CD14-positive monocyte (primary cell): ENCODE results near the gene KIZ. TPM values are rescaled to one million over a fixed set of nuclear protein-coding genes. Genes with fewer than 3 reads are reported as not detected.
A peak's percentile ranks its signal among the peaks of the same experiment; 100 is the strongest.

ENCODE experiments used
- DNase-seq, 3 donors: peaks; one replicate each; pipeline ENCODE4 v3.0.0-alpha.2; 2011 to 2022
- H2AFZ ChIP-seq: 2 replicates; pipeline ENCODE4 v1.6.0; 2012; ENCODE audit warnings: mild to moderate bottlenecking, low read depth, low read length, inconsistent platforms; ENCODE audit not compliant: insufficient read depth, poor library complexity, severe bottlenecking
- H3K27ac ChIP-seq, 2 donors: 1 replicate in 1 of 2; 2 replicates in 1 of 2; pipeline ENCODE4 v1.5.1; 2012 to 2013; ENCODE audit warnings: low read length in 2 of 2, control low read depth in 1 of 2, inconsistent platforms in 1 of 2, low read depth in 1 of 2, mild to moderate bottlenecking in 1 of 2
- H3K27me3 ChIP-seq, 2 donors: one replicate each; pipeline versions ENCODE4 v1.6.0 to v1.6.1; 2011 to 2013; ENCODE audit warnings: low read length in 2 of 2; ENCODE audit not compliant: control insufficient read depth in 2 of 2, insufficient read depth in 2 of 2
- H3K36me3 ChIP-seq, 2 donors: replicated peaks in 1 of 2; 1 replicate in 1 of 2; 2 replicates in 1 of 2; pipeline versions ENCODE4 v1.5.1 to v1.6.1; 2012 to 2013; ENCODE audit warnings: low read length in 2 of 2, control low read depth in 1 of 2, inconsistent platforms in 1 of 2, mild to moderate bottlenecking in 1 of 2; ENCODE audit not compliant: insufficient read depth in 2 of 2, control insufficient read depth in 1 of 2
- H3K4me1 ChIP-seq, 2 donors: 1 replicate in 1 of 2; 2 replicates in 1 of 2; pipeline versions ENCODE4 v1.5.1 to v1.6.1; 2012 to 2013; ENCODE audit warnings: low read length in 2 of 2, control low read depth in 1 of 2, inconsistent platforms in 1 of 2, mild to moderate bottlenecking in 1 of 2, moderate library complexity in 1 of 2; ENCODE audit not compliant: insufficient read depth in 2 of 2, control insufficient read depth in 1 of 2
- H3K4me2 ChIP-seq: replicated peaks from 2 replicates; pipeline ENCODE3; 2012; ENCODE audit warnings: low read length, moderate library complexity, mild to moderate bottlenecking; ENCODE audit not compliant: poor library complexity, severe bottlenecking; ENCODE audit errors: extremely low read depth
- H3K4me3 ChIP-seq, 3 experiments: fragments of 200-600 bp in 1 of 3; sonication (generic) in 1 of 3; replicated peaks in 1 of 3; 1 replicate in 2 of 3; 2 replicates in 1 of 3; pipeline ENCODE4 v1.5.1; 2011 to 2013; ENCODE audit warnings: low read length in 3 of 3, mild to moderate bottlenecking in 3 of 3, control low read depth in 2 of 3, low read depth in 2 of 3, inconsistent platforms in 1 of 3, moderate library complexity in 1 of 3
- H3K79me2 ChIP-seq: 2 replicates; pipeline ENCODE4 v1.6.0; 2012; ENCODE audit warnings: mild to moderate bottlenecking, control low read depth, inconsistent platforms, low read length, moderate library complexity; ENCODE audit not compliant: insufficient read depth
- H3K9ac ChIP-seq: 2 replicates; pipeline ENCODE4 v1.6.0; 2017; ENCODE audit warnings: low read length, mild to moderate bottlenecking; ENCODE audit not compliant: insufficient read depth, poor library complexity, severe bottlenecking
- H3K9me3 ChIP-seq, 2 donors: replicated peaks in 1 of 2; 1 replicate in 1 of 2; 2 replicates in 1 of 2; pipeline versions ENCODE4 v1.5.1 to v1.6.1; 2012 to 2013; ENCODE audit warnings: low read length in 2 of 2, control low read depth in 1 of 2; ENCODE audit not compliant: control insufficient read depth in 1 of 2, insufficient read depth in 1 of 2
- H4K20me1 ChIP-seq: 2 replicates; pipeline ENCODE4 v1.6.0; 2012; ENCODE audit warnings: mild to moderate bottlenecking, low read length, control low read depth, moderate library complexity; ENCODE audit not compliant: insufficient read depth
- H3K27ac Mint-ChIP-seq, 7 donors: one replicate each; pipeline ENCODE4 v1.8.0; 2020; ENCODE audit warnings: mild to moderate bottlenecking in 7 of 7, mixed read lengths in 7 of 7, moderate library complexity in 6 of 7, inconsistent platforms in 2 of 7
- H3K27me3 Mint-ChIP-seq, 3 donors: one replicate each; pipeline ENCODE4 v1.8.0; 2021 to 2022; ENCODE audit warnings: low read depth in 3 of 3, mild to moderate bottlenecking in 3 of 3, mixed read lengths in 3 of 3, moderate library complexity in 3 of 3, inconsistent platforms in 1 of 3
- H3K36me3 Mint-ChIP-seq, 2 donors: one replicate each; pipeline ENCODE4 v1.8.0; 2020; ENCODE audit warnings: mixed read lengths in 2 of 2, inconsistent platforms in 1 of 2, mild to moderate bottlenecking in 1 of 2
- H3K4me1 Mint-ChIP-seq: one replicate; pipeline ENCODE4 v1.8.0; 2020; ENCODE audit warnings: mild to moderate bottlenecking, mixed read lengths
- H3K4me3 Mint-ChIP-seq, 2 donors: one replicate each; pipeline ENCODE4 v1.8.0; 2020; ENCODE audit warnings: mild to moderate bottlenecking in 2 of 2, mixed read lengths in 2 of 2, moderate library complexity in 1 of 2
- H3K9me3 Mint-ChIP-seq, 7 donors: one replicate each; pipeline ENCODE4 v1.8.0; 2020 to 2022; ENCODE audit warnings: mixed read lengths in 7 of 7, mild to moderate bottlenecking in 6 of 7, moderate library complexity in 6 of 7, inconsistent platforms in 2 of 7
- CTCF ChIP-seq: fragments of 200-600 bp; IDR thresholded peaks from one replicate; pipeline ENCODE4 v1.8.0; 2022; ENCODE audit warnings: antibody characterized with exemption, mild to moderate bottlenecking
- WGBS: methylation state at CpG from one replicate; pipeline ENCODE4 v1.1.5; 2013; ENCODE audit warnings: missing lambda C conversion rate; ENCODE audit not compliant: insufficient coverage; 5-methylcytosine and 5-hydroxymethylcytosine counted together
- intact Hi-C, 2 donors: fragments of 100-400 bp; cut with micrococcal nuclease; formaldehyde crosslinking; loops; one replicate each; pipeline versions ENCODE4 v1.15.0 to v1.15.1; 2023
- polyA plus RNA-seq, 3 donors: library from polyadenylated mRNA; depleted of rRNA in 1 of 3; unstranded in 2 of 3; stranded (reverse) in 1 of 3; fragments of 300-500 nt in 2 of 3; fragments of >200 nt in 1 of 3; fragmentation: Illumina TruSeq in 2 of 3; gene quantifications; 1 replicate in 2 of 3; 2 replicates in 1 of 3; pipeline ENCODE4 v1.2.3, GENCODE V29; 2012 to 2021

The KIZ gene
- polyA plus RNA-seq, 3 donors = 7.2 to 13.2 (median 10.2) TPM

GRCh38 chr20:21090111-21090618 lies 35.7 kb upstream of the KIZ start:
- Mint-ChIP-seq H3K4me3 (peak overlapping the region; percentile 48 to 53), H3K36me3 (no peaks in the 10 kb centered on the region), H3K27ac (peak overlapping the region in 6 of 7 donors; percentile 7 to 69 (median 58)), H3K4me1 (peaks cover 19% of the 10 kb centered on the region), H3K9me3 (no peaks in the 10 kb centered on the region), H3K27me3 (peaks cover 35 to 44% (median 41%) of the 10 kb centered on the region in 3 donors)
- Histone ChIP-seq H3K4me1 (peaks cover 17 to 19% of the 10 kb centered on the region in 2 donors), H3K4me3 (peak overlapping the region in 1 of 3 experiments; percentile 57), H3K9ac (no peak overlapping the region), H3K4me2 (peak overlapping the region; percentile 56), H3K36me3 (no peaks in the 10 kb centered on the region), H2AFZ (peak overlapping the region; percentile 44), H3K27ac (peak overlapping the region; percentile 39 to 69), H3K9me3 (no peaks in the 10 kb centered on the region), H3K79me2 (no peaks in the 10 kb centered on the region), H3K27me3 (peaks cover 43 to 49% of the 10 kb centered on the region in 2 donors), H4K20me1 (no peaks in the 10 kb centered on the region)
- TF ChIP-seq CTCF = no peak
- peak in 2 of 3 donors; percentile 41 to 54 for DNase-seq
- intact Hi-C loops = no loop called here
- WGBS = 27% methylated on average over 8 of the region's 14 CpGs

DNA sequence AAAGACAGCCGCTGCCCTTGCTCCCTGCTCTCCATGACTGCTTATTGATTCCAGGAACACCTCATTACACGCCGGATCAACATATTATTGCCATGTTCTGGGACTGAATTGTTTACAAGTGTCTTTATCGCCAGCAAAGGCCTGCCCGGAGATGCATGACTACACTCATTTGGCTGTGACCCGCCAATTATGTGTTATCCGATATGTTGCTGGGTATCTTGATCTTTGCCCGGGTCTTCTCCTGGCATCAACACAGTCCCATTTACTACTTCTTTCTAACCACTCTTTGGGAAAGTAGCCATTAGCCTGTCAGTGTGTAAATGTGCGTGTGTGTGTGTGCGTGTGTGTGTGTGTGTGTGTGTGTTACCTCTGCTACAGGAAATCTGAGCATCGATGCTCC lies 35.2 kb upstream of the KIZ start:
- Histone ChIP-seq H4K20me1 (no peaks in the 10 kb centered on the region), H2AFZ (peak overlapping the region; percentile 44), H3K9me3 (no peaks in the 10 kb centered on the region), H3K27ac (peak overlapping the region; percentile 39 to 69), H3K36me3 (no peaks in the 10 kb centered on the region), H3K4me3 (peak overlapping the region in 1 of 3 experiments; percentile 57), H3K4me1 (peaks cover 17 to 19% of the 10 kb centered on the region in 2 donors), H3K27me3 (peaks cover 47 to 50% of the 10 kb centered on the region in 2 donors), H3K79me2 (no peaks in the 10 kb centered on the region), H3K9ac (no peak overlapping the region), H3K4me2 (peak overlapping the region; percentile 56)
- Mint-ChIP-seq H3K4me3 (peak overlapping the region in 1 of 2 donors; percentile 48), H3K36me3 (no peaks in the 10 kb centered on the region), H3K27me3 (peaks cover 37 to 49% (median 37%) of the 10 kb centered on the region in 3 donors), H3K27ac (peak overlapping the region in 4 of 7 donors; percentile 7 to 69 (median 59)), H3K9me3 (no peaks in the 10 kb centered on the region), H3K4me1 (peaks cover 19% of the 10 kb centered on the region)
- 93% methylated on average over 5 of the region's 11 CpGs for WGBS
- intact Hi-C loops = no loop called here
- DNase-seq = no peak
- TF ChIP-seq CTCF = no peak
